Activated CD8-positive, alpha-beta memory T cell treated with anti-CD3 and anti-CD28 coated beads, Interleukin-2, amount 10 ng/mL, durations not matched to agents 7 days and 5 days (primary cell): ENCODE measurements around the gene CAMTA1. TPM values are rescaled to one million over a fixed set of nuclear protein-coding genes. Genes with fewer than 3 reads are reported as not detected.

ENCODE experiments used
- total RNA-seq, 2 experiments: library from RNA; stranded (reverse); gene quantifications; one replicate each; pipeline ENCODE4 v1.2.3, GENCODE V29; 2021

The CAMTA1 gene
- total RNA-seq, 2 experiments from 2014 or later: 42.8 to 43.2 TPM

Other genes with a start within 250 kb of the CAMTA1 start
- 10 to 100 TPM; 32.5 to 39.1 TPM for gene NOL9, start 230.9 kb upstream of the CAMTA1 start, total RNA-seq
- not detected for gene TAS1R1, start 230.1 kb upstream of the CAMTA1 start, total RNA-seq
- gene ZBTB48, start 205.5 kb upstream of the CAMTA1 start, total RNA-seq: 10 to 100 TPM; 30.7 to 37.4 TPM
- 10 to 100 TPM; 23.9 to 28.2 TPM for gene KLHL21, start 182.6 kb upstream of the CAMTA1 start, total RNA-seq
- 10 to 100 TPM; 10.7 to 15.9 TPM for gene PHF13, start 171.7 kb upstream of the CAMTA1 start, total RNA-seq
- 10 to 100 TPM; 24.3 to 24.4 TPM for gene THAP3, start 160.6 kb upstream of the CAMTA1 start, total RNA-seq
- 10 to 100 TPM; 45.4 to 51.0 TPM for gene DNAJC11, start 83.6 kb upstream of the CAMTA1 start, total RNA-seq